Measurements from ENCODE around the gene TRIM17.

TRIM17 gene

DNA sequence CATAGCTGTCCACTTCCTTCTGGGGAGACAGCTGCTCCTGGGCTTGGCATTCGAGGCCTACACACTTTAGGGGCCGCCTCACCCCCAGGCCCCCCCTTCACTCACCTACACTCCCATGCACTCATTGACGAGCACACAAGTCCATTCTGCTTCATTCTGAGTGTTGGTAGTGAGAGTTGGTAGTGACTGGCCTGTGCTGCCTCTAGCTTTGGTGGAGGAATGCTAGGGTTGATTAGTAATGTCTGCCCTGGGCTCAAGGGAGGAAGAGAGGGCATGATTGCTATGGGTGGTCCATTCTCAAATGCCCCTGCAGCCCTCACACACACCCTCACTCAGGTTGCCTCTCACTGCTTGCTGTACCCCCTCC lies 40.4 kb downstream of the TRIM17 start:
- Histone ChIP-seq H3K4me1 (ENCODE audit: low read length) (no peaks in the 10 kb centered on the region), H3K27me3 (replicated peaks; ENCODE audit: insufficient read depth, low read length) (no peaks in the 10 kb centered on the region; the same call in 1 of the 2 replicates), H3K9ac (ENCODE audit: low read length) (no peak overlapping the region), H3F3A (ENCODE audit: insufficient read depth, low read length) (no peaks in the 10 kb centered on the region), H3K79me2 (ENCODE audit: low read length) (no peaks in the 10 kb centered on the region), H3K36me3 (replicated peaks; ENCODE audit: insufficient read depth, low read length) (no peaks in the 10 kb centered on the region), H3K27ac (ENCODE audit: low read length) (no peak overlapping the region), H4K20me1 (ENCODE audit: insufficient read depth, low read length) (no peaks in the 10 kb centered on the region), H3K9me2 (replicated peaks; ENCODE audit: insufficient read depth, low read length) (no peaks in the 10 kb centered on the region), H3K4me3 (ENCODE audit: low read length) (no peak overlapping the region), H3K9me3 (replicated peaks; ENCODE audit: insufficient read depth, low read length) (no peaks in the 10 kb centered on the region), H2AFZ (ENCODE audit: low read length) (no peak overlapping the region), H3K4me2 (ENCODE audit: low read depth, low read length) (no peak overlapping the region)
- no peak for TF ChIP-seq EZH2phosphoT487 (IDR thresholded peaks at IDR 0.05; ENCODE audit: low read length)
- no peak for TF ChIP-seq EZH2 (optimal IDR thresholded peaks at IDR 0.05; ENCODE audit: low read depth, low read length)
- no peak for TF ChIP-seq CTCF (IDR thresholded peaks at IDR 0.05; ENCODE audit: low read length)
- no peak for DNase-seq

DNA sequence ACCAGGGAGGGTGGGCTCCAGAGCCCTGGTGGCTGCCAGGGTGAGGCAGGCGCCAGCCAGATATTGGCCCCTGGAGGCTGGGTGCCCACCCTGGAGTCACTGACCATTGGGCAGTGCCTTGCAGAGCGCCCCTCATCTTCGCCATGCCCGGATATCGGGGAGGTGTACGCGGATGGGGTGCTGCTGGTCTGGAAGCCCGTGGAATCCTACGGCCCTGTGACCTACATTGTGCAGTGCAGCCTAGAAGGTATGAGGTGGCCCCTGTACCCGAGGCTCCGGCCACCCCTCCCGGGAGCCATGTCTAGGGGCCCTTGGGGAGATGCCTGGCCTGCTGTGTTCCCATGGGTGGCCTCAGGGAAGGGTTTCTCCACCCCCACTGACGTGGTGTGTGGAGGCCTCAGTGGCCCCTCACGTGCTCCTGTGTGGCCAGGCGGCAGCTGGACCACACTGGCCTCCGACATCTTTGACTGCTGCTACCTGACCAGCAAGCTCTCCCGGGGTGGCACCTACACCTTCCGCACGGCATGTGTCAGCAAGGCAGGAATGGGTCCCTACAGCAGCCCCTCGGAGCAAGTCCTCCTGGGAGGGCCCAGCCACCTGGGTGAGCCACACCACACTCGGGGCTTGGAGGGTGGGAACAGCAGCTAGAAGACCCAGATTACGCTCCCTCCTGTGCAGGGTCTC lies 40.9 kb downstream of the TRIM17 start:
- Histone ChIP-seq H3F3A (ENCODE audit: insufficient read depth, low read length) (no peaks in the 10 kb centered on the region), H3K27ac (ENCODE audit: low read length) (no peak overlapping the region), H3K9me3 (replicated peaks; ENCODE audit: insufficient read depth, low read length) (no peaks in the 10 kb centered on the region), H2AFZ (ENCODE audit: low read length) (no peak overlapping the region), H3K79me2 (ENCODE audit: low read length) (no peaks in the 10 kb centered on the region), H4K20me1 (ENCODE audit: insufficient read depth, low read length) (no peaks in the 10 kb centered on the region), H3K9ac (ENCODE audit: low read length) (no peak overlapping the region), H3K4me1 (ENCODE audit: low read length) (no peaks in the 10 kb centered on the region), H3K4me3 (ENCODE audit: low read length) (no peak overlapping the region), H3K27me3 (replicated peaks; ENCODE audit: insufficient read depth, low read length) (no peaks in the 10 kb centered on the region; the same call in 1 of the 2 replicates), H3K4me2 (ENCODE audit: low read depth, low read length) (no peak overlapping the region), H3K36me3 (replicated peaks; ENCODE audit: insufficient read depth, low read length) (no peaks in the 10 kb centered on the region), H3K9me2 (replicated peaks; ENCODE audit: insufficient read depth, low read length) (no peaks in the 10 kb centered on the region)
- no peak for TF ChIP-seq EZH2 (optimal IDR thresholded peaks at IDR 0.05; ENCODE audit: low read depth, low read length)
- TF ChIP-seq CTCF (IDR thresholded peaks at IDR 0.05; ENCODE audit: low read length), result no peak
- TF ChIP-seq EZH2phosphoT487 (IDR thresholded peaks at IDR 0.05; ENCODE audit: low read length), result no peak
- DNase-seq, result no peak

DNA sequence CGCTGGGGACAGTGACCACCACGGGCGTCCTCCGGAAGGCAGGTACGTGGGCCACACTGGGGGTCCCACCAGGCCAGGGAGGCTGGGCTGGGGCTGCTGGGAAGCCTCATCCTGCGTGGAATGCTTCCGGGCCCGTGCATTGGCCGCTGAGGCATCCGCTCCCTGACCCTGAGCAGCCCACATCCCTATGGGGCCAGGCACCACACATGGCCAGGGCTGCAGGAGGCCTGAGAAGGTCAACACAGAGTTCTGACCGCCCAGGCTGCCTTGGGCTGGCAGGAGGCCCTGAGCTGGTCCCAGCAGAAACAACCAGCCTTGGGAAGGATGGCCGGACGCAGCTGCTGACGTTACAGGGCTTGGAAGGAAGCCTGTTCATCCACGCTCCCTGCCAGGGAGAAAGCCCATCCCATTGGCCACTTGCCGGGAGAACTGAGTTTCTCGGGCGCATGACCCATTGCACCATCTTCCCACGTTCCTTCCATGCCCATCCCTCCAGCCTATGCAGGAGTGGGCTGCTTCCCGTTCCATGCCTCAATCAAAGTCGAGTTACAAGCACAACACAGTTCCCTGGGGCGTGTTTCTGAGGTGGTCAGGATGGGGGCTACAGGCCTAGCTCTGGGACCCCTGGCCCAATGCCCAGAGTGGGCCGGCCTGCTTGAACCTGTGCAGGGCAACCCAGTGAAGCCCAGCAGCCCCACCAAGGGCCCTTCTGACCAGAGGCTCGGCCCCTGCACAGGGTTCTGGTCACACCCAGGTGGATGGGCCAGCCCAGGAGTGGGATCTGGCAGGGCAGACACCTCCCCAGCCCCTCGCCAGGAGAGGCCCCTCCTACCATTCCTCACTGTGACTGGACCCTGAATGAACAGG lies 41.7 kb downstream of the TRIM17 start:
- no peaks in the 10 kb centered on the region for H4K20me1 ChIP-seq (ENCODE audit: insufficient read depth, low read length)
- no peaks in the 10 kb centered on the region for H3K9me2 ChIP-seq (replicated peaks; ENCODE audit: insufficient read depth, low read length)
- no peaks in the 10 kb centered on the region for H3K4me1 ChIP-seq (ENCODE audit: low read length)
- no peak overlapping the region for H2AFZ ChIP-seq (ENCODE audit: low read length)
- H3K27me3 ChIP-seq (replicated peaks; ENCODE audit: insufficient read depth, low read length), result peaks cover 4% of the 10 kb centered on the region; the same call in 1 of the 2 replicates
- DNase-seq, result no peak
- H3F3A ChIP-seq (ENCODE audit: insufficient read depth, low read length), result no peaks in the 10 kb centered on the region
- H3K4me2 ChIP-seq (ENCODE audit: low read depth, low read length), result no peak overlapping the region
- H3K79me2 ChIP-seq (ENCODE audit: low read length), result no peaks in the 10 kb centered on the region
- H3K27ac ChIP-seq (ENCODE audit: low read length), result no peak overlapping the region
- H3K9ac ChIP-seq (ENCODE audit: low read length), result no peak overlapping the region
- H3K4me3 ChIP-seq (ENCODE audit: low read length), result no peak overlapping the region
- no peaks in the 10 kb centered on the region for H3K9me3 ChIP-seq (replicated peaks; ENCODE audit: insufficient read depth, low read length)
- H3K36me3 ChIP-seq (replicated peaks; ENCODE audit: insufficient read depth, low read length), result no peaks in the 10 kb centered on the region
- no peak for TF ChIP-seq EZH2phosphoT487 (IDR thresholded peaks at IDR 0.05; ENCODE audit: low read length)
- TF ChIP-seq CTCF (IDR thresholded peaks at IDR 0.05; ENCODE audit: low read length), result no peak
- no peak for TF ChIP-seq EZH2 (optimal IDR thresholded peaks at IDR 0.05; ENCODE audit: low read depth, low read length)
